Activated T-cell treated with anti-CD3 and anti-CD28 coated beads for 4 hours (primary cell): ENCODE results near the gene PYM1.
A peak's percentile ranks its signal among the peaks of the same experiment; 100 is the strongest.
"Not testable (repeated sequence)": the region's sequence is repeated elsewhere in the genome, so short reads cannot be mapped to it uniquely, and the experiment has no call there.

Experiments
- DNase-seq: peaks from one replicate; pipeline ENCODE4 v3.0.0-alpha.2; 2020

Gene PYM1

DNA sequence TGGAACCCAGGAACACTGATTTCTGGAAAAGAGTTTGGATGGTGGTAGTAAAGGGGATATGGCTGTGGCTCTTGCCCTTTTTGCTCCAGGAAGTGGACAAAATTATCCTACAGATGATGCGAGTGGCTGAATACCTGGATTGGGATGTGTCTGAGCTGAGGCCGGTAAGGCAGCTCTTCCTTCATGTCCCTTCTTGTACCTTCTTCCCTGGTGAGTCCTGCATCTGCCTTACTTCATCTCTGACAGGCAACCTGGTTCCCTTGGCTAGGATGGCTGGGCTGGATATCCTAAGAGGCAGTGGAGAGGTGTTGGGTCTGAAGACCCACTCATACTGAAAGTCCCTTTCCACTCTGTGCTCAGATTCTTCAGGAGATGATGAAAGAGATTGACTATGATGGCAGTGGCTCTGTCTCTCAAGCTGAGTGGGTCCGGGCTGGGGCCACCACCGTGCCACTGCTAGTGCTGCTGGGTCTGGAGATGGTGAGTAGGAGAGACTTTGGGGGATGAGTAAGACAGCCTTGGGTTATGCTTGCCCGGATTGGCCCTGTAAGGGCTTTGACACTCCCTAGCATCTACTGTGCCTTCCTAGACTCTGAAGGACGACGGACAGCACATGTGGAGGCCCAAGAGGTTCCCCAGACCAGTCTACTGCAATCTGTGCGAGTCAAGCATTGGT, 11.3 kb upstream of the PYM1 start:
- no peak for DNase-seq

DNA sequence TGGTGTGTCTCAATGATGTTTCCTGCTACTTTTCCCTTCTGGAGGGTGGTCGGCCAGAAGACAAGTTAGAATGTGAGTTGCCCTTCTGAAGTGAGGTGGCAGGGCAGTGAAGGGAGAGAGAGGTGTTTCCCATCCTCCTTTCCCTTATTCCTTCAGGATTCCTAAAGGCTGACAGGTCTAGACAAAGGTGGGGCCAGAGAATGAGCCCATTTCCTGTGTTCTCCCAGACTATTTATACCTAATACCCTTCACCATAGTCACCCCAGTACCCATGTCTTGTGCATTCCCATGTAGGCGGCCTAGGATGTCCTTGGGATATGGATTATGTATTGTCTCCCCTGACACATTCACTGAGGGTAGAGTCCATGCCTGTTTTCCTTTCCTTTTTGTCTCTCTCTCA, 10.3 kb upstream of the PYM1 start:
- no peak for DNase-seq

DNA sequence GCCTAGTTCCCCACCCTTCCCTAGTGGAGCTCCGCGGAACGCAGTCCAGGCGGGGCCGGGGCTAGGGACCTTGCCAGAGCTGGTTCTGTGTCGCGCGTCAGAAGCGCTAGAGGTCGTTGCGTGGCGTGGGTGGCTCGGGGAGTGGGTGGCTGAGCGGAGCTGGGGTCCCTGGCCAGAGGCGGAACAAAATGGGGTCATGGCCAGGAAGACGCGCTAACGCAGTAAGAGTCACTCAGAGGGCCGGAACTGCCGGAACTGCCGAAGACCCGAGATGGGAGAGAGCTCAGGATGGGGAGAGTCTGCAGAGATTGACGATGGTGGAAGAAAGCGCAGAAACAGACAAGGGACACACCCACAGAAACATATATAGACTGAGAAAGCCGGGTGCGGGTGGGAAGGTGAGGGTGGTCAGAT, 8.1 kb upstream of the PYM1 start:
- no peak for DNase-seq

DNA sequence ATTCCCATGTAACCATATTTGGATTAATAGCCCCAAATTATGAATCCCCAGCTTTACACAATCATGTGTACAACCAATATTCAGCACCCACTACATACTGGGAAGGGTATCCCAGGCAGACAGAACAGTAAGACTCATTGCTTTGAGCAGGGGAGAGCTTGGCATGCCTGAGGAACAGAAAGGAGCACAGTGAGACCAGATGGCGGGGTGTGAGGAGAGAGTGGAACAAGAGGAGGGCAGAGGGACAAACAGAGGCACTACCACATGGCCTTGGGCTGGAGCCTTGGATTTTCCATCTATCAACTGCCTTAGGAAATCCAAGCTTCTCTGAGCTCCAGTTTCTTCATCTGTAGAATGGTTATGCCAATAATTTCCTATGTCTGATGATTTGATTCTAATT, 7.1 kb upstream of the PYM1 start:
- DNase-seq = no peak

DNA sequence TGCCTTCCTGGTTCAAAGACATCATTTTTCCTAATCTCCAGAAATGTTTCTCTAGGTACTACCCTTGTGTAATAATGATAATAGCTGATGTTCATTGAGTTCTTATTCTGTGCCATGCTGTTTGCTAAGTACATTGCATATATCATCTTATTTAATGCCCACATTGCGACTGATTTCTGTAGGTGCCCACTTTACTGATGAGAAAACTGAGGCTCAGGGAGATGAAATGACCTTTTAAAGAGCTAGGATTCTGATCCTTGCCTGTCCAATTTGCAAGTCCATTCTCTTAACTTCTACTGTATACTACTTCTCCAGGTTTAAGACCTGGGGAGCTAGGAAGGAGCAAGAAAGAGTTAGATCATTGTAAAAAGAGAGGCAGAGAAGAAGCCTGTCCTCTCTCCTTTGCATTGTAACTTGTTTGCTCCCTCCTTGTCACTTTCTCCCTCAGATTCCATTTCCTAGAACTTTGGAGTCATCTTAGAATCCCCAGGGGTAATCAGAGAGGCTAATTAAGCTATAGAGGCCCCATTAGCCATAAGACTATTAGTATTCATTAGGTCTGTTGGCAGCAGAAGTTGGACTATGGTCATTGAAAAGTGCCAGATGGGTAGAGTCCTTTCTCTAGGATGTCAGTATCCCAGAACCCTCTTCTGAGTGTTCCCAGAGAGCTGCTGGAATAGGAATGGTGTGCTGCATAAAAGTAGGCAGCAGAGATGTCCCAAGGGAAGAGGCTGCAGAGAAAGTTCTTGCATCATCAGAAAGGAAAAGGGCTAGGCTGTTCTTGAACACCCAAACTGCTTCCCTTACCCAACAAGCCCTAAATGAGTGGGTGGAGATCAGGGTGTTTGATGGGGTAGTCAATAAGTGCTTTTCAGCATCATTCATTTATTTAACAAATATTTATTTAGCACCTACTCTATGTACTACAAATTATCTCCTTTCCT, 6.4 kb upstream of the PYM1 start:
- no peak for DNase-seq

DNA sequence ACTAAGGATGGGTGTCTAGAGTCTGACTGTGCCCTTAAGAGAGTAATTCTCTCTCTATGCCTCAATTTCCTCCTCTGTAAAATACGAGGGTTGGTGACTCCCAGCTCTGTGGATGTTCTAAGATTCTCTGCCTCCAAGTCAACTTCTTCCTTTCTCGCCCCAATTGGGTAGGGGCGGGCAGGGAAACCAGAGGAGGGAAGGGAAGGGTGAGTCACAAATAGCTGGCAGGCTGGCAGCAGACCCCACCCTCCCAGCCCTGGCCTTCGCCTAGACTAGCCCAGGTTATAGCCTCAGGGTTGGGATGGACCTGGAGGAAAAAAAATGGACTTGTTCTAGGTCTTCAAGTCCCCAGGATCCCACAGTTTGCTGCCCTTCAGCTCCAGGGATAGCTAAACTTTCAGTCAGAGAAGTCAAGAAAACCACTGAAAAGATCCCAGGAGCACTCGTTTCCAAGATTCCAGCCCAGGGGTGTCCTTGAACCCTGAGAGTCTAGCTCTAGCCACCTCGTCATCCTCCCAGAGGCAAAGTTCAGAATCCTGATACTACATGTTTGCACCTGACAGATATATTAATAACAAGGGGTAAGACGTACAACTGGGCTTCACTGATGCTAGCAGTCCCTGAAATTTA, 5.6 kb upstream of the PYM1 start:
- DNase-seq = no peak

DNA sequence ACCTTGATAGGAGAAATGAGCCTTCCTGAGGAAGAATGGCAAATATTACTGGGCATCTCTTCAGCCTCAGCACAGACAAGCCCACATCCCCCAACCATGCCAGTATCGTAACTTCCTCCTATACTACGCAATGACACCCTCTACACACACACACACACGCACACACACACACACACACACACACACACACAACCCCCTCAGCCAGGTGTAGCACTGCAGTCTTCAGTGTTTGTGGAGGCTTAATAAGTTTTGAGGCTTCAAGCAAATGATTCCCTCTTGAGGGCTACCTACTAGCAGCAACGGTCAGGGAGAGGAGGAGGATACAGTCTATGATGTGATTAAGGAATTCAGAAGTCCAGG, 4.8 kb upstream of the PYM1 start:
- DNase-seq = peak; percentile 52

DNA sequence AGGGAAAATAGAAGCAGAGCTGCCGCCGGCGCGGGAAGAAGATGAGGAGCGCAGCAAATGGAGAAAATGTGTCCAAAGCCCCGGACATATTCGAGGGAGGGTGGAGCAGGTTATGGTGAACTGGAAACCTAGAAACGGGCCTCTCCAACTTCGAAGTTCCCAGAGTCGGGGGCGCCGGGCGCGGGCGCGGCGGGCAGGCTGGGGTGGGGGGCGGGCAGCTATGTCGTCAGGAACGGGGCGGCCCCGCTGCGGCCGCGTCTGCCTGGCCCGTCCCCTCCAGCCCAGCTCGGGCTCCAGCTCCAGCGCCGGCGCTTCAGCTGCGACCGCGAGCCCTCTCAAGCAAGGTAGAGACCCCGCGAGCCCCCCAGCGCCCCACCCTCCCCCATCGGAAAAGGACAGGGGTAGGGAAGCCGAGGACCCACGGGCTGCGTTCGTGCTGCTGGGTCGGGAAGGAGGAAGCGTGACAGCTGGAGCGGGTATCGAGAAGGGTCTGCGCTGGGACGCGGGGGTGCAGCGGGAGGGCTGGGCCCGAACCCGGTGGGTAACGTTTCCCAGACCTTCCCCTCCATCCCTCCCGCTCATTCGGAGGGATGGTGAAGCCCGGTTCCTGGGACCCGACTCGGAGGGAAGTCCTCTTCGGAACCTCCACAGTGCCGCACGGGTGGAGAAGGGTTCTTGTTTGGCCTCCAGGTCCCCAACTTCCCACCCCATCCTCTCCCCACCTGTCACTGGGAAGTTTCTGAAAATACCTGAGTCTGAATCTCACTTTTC, 4.3 kb upstream of the PYM1 start:
- no peak for DNase-seq

DNA sequence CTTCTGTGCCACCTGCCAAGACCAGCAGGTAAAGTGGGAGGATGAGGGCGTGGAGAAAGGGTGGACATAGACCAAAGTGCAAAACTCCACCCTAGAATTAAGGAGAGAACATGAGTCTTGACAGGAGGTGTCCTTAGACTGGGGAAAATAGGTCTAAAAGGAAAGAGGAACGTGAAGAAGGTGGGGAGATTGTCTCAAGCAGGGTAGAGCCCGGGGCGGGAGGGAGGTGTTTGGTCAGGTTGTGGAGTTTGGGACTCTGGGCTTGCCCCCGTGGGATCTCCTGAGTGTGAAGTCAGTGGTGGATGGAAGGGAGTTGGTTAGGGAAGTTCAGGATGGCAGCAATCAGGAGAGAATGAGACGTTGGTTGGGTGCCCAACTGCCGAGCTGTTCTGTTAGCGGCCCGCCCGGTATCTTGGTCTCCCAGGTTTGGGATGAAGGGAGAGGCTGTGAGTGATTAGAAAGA, 3.7 kb upstream of the PYM1 start:
- DNase-seq = no peak

DNA sequence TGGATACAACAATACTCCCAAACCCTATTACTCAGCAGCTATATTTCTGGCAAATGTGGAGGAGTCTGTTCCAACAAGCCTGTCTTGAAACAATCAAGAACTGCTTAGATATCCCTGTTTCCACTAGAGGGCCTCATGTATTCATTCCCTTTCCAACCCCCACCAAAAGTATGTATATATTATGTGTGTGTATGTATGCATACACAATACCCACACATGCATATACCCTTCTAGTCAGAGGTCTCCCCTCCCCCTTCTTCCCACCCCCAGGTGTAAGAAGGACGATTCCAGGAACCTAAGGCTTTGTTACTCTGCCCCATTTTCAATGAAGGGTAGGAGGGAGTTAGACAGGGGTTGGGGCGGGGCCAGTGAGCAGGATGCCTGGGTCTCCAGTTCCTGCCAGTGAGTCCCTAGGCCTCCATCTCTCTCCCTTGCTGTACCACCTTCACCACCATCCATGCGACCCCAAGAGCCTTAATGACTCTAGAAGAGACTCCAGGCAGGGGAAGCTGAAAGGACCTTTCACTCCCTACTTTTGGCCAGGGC, 3.1 kb upstream of the PYM1 start, which contains the start of gene DGKA:
Gene DGKA (plus strand): TSS at position 392 of the 546 bp plus-strand sequence. CDS start 5,342 bp downstream, outside the sequence.
- peak; percentile 65 for DNase-seq

DNA sequence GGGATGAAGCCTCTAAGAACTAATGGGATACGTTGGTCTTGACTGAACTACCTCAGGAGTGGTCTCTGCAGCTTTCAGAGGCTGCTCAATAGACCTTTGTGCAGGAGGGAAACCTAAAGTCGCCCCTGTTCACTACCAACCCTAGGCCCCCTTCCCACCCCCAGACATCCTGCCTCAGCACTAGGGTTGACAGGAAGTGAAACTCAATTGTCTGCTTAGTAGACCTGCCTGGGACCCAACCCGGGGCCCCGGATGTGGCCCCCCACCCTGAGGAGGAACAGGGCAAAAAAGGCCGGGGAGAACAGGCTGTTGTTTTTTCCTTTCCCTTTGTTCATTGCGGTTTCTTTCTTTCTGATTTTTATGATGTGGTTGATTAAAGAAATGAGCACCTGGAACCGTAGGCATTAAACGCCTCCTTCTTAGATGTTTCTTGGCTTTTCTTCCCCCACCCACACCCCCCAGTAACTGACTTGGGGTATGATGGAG, 1.7 kb upstream of the PYM1 start:
- DNase-seq = peak; percentile 74

DNA sequence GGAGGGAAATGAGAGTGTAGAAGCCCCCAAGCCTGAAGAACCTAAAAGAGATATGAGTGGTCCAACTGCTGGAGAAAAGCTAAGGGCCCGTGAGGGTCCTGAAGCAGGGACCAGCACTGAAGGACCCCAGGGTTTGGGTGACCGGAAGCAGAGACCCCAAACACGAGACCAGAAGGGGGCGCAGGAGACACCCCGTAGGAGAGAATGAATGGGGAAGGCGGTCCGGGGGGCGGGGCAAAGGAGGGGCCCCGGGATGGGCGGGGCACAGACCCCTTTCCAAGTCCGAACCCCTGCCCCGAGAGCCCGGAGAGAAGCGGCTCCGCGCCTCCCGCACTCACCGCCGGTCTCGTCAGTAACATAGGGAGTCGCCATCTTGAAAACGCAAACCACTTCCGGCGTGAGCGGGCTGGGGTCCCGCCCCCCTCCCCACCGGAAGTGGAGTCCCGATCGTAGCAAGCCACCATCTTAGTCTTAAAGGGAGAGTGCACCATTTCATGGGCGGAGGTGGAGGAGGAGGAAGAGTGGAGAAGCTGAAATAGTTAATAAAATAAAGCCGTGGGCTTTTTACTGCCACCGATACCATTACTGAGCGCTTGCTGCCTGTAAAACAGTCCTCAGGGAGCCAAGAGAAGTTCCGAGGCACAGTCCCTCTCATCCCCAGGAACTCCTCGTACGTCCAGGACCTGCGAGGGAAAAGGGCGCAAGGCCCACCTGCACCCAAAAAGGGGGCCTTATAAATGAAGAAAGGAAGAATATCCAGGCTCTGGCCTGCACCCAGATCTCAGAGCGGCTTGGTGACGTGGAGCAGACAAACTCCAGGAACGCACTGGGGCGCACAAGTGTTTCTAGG, 731 bp downstream of the PYM1 start:
- DNase-seq = peak; percentile 85

DNA sequence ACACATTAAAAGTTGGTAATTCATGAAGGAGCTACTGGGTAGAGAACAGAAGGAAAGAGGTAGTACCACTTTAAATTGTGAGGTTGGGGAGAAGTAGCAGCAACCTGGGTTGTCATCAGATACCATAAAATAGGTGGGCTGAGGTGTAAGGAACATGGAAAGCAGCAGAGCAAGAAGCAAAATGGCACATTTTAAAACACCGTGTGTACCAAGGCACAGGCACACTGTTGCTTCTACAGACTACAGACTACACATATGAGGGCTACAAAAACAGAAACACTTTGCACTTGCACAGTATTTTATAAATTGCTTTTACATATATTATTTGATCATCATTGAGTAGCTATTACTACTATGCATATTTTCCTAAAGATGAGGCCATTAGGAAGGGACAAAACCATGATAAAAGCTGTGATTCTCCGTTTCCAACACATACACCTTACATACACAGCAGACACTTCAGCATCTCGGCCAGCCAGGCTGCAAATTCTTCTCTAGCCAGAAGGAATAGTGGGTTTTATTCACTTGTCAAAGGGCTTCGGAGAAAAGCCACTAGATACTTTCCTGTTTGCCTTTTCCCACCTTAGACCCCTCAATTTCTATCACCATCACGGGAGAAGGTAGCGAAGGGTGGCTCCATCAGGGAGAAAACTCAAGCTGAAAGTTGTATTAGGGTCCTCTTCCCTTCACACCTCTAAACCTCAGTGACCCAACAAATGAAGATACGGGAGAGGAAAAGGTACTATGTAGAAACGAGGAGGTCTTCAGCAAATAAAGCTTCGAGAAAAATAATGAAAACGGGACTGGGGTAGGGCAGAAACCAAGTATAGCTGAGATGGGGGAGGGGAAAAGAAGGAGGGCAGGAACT, 1.6 kb downstream of the PYM1 start:
- no peak for DNase-seq

DNA sequence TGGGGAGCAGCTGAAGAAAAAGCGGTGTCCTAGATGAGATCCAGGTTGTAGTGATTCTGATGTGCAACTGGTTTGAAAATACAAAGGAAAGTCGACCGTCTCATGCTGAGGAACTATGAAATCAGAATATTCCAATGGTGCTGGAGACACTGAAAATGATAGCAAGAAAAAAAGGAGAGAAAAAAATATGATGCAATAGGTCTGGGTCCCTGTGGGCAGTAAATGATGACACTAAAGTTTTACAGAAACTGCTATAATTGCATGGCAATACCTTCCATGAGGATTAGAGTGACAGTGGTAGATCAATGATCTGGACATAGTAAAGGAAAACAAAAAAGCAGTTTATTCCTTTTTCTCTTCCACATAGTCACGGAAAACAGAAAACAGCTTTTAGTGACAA, 2.3 kb downstream of the PYM1 start:
- no peak for DNase-seq

DNA sequence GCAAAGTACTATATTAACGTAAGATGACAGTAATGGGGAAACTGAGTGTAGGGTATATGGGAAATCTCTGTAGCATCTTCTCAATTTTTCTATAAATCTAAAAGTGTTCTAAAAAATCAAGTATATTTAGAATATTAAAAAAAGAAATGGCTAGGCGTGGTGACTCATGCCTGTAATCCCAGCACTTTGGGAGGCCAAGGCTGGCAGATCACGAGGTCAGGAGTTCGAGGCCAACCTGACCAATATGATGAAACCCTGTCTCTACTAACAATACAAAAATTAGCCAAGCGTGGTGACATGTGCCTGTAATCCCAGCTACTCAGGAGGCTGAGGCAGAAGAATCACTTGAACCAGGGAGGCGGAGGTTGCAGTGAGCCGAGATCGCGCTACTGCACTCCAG, 4.0 kb downstream of the PYM1 start:
- DNase-seq = not testable (repeated sequence)

DNA sequence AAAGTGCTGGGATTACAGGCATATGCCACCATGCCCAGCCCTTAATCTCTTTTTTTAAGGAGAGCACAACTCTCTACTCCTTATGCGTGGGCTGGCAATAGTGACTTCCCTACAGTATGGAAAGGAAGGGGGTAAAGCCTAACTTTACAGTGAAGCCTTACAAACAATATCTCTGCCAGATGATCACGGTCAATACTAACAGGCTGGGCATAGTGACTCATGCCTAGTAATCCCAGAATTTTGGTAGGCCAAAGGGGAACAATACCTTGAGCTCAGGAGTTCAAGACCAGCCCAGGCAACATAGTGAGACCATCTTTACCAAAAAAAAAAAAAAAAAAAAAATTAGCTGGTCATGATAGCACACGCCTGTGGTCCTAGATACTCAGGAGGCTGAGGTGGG, 5.6 kb downstream of the PYM1 start:
- no peak for DNase-seq

DNA sequence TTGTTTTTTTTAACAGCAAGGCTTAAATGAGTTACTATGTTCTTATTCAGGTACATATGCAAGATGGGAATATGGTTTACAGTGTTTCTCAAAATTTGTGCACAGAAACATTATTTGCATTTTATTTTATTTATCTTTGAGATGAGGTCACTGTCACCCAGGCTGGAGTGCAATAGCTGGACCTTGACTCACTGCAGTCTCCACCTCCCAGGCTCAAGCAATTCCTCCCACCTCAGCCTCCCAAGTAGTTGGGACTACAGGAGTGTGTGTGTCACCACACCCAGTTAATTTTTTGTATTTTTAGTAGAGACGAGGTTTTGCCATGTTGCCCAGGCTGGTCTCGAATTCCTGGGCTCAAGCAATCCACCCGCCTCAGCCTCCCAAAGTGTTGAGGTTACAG, 8.7 kb downstream of the PYM1 start:
- DNase-seq = not testable (repeated sequence)

DNA sequence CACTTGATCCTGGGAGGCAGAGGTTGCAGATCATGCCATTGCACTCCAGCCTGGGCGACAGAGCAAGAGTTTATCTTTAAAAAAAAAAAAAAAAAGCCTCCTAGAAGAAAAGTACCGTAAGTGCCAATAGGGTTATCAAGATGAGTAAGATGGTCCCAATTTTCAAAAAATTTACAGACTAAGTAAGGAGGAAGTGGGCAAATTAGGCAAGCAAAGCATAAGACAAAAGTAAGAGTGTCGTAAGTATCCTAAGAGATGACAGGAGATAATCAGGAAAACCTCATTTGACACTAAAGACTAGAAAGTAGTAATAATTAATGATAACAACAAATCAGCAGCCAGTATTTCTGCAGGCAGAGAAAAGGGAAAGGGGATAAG, 12.2 kb downstream of the PYM1 start:
- no peak for DNase-seq

DNA sequence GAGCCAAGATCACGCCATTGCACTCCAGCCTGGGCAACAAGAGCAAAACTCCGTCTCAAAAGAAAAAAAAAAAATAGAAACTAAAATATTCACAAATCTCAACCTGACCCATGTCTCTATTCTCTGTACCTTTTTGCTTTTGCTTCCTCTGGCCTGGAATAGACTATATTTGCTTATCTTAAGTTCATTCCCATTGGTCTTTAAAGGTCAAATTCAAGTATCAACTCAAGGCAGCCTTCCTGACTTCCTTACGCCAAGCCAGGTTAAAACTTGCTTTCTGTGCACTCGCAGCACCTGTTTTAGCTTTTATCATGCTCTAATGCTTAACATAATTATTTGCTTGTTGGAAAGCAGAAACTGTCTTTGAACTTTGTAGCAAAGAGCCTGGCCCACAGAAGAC, 14.8 kb downstream of the PYM1 start:
- DNase-seq = no peak

DNA sequence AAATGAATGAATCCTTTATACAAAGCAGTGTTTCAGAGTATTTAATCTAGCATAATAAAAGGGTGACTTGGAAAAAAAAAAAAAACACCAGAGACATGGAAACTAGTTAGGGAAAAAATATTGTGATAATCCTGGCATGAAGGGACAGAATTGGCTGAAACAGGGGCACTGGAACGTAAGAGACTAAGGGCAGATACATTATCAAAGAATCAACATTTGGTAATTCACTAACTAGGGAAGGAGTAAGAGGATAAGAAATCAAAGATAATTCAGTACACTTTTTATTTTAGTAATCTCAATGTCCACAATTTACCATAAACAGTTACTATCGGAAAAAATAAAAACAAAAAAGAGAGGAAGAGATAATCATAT, 18.2 kb downstream of the PYM1 start:
- DNase-seq = no peak
